ENCODE data around the gene WNT9B.

Gene WNT9B

GRCh38 chr17:46857600-46857999, 6.2 kb downstream of the WNT9B start:
- no peak for DNase-seq

DNA sequence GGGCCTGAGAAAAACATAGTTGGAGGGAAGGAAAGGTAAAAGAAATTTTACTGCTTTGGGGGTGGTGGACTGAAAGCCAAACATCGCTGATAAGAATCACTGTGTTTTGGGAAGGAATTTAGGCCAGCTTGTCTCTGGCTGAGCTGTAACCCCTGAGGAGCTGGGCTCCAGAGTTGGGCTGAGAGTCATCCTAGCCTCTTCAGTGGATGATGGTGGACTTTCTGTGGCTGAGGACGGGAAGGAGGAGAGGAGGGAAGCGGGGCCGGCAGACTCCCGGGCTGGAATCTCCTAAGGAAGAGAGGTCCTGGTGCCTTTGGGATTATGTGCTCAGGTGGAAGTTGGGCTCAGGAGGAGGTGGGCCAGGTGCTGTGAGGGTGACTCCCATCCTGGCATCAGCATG, 8.6 kb downstream of the WNT9B start:
- no peak for DNase-seq

DNA sequence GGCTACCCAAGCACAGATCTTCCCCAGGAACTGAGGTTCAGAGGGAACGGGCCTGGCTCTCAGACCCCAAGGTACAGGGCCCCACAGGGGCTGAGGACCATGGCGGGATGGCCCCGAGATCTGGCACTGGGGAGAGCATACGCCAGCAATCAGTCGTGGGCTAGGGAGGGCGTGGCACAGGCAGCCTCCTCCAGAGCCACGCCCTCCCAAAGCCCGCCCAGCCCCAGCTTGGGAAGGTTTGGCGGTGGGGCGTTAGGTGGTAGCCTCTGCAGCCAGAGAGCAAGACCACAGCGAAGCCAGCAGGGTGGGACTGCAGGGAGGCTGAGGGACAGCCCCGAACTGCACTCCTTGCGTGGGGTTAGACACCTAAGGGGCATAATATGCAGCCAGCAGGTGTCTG, 11.6 kb downstream of the WNT9B start:
- DNase-seq: no peak

GRCh38 chr17:46863383-46864121, 12.2 kb downstream of the WNT9B start:
- DNase-seq: no peak

- no peak for DNase-seq
These were observed 13.7 kb downstream of the WNT9B start for GRCh38 chr17:46865100-46865499.

DNA sequence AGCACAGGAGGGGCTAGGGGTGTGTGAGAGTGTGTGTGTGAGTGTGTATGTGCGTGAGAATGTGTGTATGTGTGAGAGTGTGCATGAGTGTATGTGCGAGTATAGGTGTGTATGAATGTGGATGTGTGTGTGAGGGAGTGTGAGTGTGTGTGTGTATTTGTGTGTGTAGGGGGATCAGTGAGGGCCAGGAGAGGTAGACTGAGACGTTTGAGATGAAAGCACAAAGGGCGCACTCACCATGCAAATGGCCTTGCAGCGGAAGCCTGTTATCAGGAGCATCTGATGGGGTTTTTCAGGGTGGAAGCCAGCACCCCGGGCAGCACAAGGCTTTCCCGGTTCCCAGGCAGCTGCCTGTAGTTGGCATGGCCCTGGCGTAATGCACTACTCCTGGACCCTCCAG, 14.9 kb downstream of the WNT9B start:
- DNase-seq: no peak

DNA sequence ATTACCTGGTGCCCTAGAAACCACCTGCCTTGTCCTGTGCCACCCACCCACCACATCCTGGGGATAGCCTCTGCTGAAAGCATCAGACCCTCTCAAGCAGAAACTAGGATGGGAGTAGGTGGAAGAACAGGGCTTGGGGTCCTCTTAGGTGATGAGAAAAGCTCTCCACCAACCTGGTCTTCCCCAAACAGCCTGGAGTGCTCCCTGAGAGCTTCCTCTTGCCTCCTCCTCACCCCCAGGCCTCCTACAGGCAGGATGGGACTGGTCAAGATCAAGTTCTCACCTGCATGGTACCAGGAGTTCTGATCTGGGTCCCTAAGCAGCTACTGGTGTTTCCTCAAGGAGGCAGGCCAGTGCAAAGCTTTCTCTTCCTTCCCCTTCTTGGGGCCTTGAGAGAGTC, 15.4 kb downstream of the WNT9B start:
- DNase-seq: no peak

- no peak for DNase-seq
These were observed 17.4 kb downstream of the WNT9B start for GRCh38 chr17:46868689-46869187.

- no peak for DNase-seq
These were observed 17.9 kb downstream of the WNT9B start for GRCh38 chr17:46869296-46869695.

DNA sequence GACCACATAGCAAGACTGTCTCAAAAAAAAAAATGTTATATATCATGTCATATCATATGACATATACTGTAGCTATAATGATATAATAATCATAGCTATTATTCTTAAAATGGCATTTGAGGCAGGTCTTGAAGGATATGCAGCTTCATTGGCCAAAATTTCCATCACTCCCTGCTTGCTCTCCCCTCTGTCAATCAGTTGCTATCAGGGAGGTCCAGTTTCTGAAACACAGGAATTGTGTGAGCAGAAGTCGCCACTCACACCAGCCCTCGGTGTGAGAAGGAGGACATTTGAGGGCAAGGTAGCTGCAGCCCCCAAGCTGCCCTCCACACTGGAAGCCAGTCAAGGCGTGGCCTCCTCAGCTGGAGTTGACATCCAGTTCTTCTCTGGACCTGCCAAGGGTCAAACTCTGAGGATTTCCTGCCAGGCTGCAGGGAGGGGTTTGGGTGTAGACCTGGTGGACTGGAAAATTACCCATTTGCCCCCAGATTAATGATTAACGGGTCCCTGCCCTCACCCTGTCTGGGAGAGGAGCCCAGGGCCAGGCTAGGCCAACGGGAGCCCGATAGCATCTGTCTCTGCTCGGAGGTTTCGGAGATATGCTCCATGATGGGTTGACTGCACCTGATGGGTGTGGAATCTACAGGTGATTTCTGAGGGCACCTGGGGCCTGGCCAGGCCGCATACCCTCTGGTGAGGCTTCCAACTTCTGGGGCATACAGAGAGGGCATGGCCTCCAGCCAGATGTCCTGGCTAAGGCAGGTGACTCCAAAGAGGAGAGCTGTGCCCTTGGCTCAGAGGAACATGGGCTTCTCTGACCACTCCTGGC, 18.8 kb downstream of the WNT9B start:
- DNase-seq: no peak

DNA sequence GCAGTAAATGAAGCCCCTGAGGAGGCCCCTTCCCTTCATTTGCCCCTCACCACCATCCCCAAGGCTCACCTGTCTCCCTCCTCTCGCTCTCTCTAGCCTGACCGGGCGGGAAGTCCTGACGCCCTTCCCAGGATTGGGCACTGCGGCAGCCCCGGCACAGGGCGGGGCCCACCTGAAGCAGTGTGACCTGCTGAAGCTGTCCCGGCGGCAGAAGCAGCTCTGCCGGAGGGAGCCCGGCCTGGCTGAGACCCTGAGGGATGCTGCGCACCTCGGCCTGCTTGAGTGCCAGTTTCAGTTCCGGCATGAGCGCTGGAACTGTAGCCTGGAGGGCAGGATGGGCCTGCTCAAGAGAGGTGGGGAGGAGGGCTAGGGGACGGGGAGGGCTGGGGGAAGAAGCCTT, 21.0 kb downstream of the WNT9B start:
- no peak for DNase-seq

DNA sequence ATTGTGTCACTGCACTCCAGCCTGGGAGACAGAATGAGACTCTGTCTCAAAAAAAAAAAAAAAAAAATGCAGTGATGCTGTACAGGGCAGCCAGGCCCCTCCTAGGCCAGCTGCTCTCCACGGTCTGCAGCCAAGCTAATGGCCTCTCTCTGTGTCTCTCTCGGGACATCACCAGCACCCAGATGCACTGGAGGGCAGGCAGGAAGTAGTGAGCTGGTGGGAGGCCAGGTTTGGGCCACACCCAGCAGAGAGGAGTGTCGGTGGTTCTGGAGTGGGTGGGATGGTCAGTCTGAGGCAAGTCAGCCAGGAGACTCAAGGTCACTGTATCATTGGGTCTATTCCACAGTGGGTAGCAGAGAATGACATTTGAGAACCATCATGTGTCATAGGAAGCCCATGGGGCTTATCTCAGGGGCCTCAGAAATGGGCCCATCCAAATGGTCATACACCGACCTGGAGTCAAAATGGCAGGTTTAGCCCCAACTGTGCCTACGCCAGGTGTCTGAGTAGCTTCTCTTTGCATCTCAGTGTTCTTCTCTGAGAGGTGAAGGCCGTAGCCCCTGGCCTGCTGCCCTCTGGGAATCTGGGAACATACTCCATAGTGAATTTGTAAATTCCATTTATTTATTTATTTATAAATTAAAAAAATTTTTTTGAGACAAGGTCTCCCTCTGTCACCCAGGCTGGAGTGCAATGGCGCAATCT, 22.7 kb downstream of the WNT9B start:
- no peak for DNase-seq

GRCh38 chr17:46874906-46875305, 23.5 kb downstream of the WNT9B start:
- no peak for DNase-seq

DNA sequence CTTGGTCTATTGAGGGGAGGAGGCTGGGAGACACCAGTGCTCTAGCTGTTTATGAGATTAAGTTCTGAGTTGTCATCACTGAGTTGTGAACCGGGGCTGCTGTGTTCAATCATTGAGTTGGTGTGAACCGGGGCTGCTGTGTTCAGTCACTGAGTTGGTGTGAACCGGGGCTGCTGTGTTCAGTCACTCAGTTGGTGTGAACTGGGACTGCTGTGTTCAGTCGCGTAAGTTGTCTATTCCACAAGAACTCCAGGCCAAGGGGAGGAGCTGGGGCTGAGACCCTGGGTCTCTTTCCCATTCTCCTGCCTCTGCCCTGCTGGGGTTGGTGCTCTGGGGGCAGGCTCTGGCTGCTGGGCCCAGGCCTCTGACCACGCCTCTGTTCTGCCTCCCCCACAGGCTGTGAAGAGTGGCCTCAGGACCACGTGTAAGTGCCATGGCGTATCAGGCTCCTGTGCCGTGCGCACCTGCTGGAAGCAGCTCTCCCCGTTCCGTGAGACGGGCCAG, 24.5 kb downstream of the WNT9B start:
- DNase-seq: no peak

DNA sequence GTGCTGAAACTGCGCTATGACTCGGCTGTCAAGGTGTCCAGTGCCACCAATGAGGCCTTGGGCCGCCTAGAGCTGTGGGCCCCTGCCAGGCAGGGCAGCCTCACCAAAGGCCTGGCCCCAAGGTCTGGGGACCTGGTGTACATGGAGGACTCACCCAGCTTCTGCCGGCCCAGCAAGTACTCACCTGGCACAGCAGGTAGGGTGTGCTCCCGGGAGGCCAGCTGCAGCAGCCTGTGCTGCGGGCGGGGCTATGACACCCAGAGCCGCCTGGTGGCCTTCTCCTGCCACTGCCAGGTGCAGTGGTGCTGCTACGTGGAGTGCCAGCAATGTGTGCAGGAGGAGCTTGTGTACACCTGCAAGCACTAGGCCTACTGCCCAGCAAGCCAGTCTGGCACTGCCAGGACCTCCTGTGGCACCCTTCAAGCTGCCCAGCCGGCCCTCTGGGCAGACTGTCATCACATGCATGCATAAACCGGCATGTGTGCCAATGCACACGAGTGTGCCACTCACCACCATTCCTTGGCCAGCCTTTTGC, 25.0 kb downstream of the WNT9B start:
- no peak for DNase-seq

DNA sequence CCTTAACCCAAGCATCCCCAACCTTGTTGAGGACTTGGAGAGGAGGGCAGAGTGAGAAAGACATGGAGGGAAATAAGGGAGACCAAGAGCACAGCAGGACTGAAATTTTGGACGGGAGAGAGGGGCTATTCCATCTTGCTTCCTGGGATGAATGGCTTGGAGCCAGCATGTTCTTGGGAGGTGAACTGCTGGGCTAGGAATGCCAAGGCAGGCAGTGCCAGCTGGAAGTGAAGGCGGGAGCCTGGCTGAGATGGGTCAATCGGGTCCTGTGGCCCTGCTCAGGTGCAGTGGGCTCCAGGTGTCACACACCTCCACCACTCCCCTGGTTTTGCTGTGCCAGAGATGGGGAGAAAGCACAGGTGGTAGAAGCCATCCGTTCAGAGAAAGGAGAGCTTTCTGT, 25.5 kb downstream of the WNT9B start:
- no peak for DNase-seq

GRCh38 chr17:46877466-46877865, 26.1 kb downstream of the WNT9B start:
- no peak for DNase-seq

DNA sequence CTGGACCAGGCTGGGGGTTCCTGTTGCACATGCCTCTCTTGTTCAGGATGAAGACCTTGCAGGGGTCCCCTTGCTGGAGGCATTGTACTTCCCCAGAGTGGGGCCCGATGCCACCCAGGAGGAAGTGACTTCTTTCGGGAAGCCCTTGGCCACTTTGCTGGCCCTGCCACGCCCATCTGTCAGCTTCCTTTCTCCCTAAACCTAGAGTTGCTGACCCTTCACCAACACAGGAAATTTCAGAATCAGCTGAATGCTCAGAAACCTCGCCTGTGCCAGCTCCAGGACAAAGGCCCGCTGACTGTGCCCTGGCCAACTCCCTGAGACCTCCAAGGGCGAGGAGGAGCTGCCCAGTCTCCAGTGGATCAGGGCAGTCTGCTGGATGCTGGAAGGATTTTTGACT, 26.7 kb downstream of the WNT9B start:
- DNase-seq: no peak

- no peak for DNase-seq
These were observed 27.7 kb downstream of the WNT9B start for GRCh38 chr17:46879101-46879500.

DNA sequence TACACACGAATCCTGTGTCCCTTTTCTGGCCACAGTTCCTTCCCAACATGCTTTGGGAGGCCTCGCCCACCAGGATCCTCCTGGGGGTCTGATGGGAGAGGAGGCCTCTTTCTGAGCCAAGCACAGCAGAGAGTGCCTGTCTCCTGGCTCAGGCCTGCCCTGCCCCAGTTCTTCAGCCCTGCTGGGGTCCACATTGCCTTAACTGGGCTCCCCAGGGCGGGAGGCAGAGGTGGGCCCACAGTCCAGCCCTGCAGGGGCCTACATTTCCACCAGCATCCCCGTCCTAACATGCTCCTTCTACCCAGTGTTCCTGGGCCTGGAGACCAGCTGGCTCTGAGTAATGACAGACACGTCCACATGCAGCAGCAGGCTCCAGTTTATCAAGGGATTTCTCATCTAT, 29.6 kb downstream of the WNT9B start:
- DNase-seq: no peak

- DNase-seq: no peak
These were observed 31.3 kb downstream of the WNT9B start for GRCh38 chr17:46882666-46883065.

DNA sequence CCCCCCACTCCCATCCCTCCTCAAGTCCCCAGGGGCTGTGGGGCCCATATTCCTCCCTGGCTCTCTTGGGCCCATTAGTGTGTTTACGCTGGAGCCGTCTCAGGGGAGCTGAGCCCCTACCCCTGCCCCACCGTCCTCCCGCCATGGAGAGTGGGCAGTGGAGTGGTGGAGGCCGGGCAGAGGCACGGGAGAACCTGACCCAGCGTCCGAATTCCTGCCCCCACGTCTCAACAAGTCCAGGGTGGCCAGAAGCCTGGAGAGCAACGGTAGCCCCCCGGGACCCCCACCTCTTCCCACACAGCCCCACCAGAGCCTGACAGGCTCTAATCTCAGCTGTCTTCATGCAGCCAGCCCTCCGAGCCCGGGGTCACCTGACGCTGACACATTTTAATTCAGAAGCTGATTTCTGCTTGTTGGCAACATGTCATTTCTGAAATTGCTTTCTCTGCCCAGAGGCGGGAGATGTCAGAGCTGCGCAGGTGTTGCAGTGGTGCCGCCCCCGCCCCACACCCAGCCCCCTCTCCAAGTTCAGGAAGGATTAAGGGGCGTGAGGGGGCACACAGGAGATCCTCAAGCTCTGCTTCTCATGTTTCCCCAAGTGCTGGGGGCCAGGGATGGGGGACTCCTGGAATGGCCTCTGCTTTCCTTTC, 32.6 kb downstream of the WNT9B start:
- no peak for DNase-seq

DNA sequence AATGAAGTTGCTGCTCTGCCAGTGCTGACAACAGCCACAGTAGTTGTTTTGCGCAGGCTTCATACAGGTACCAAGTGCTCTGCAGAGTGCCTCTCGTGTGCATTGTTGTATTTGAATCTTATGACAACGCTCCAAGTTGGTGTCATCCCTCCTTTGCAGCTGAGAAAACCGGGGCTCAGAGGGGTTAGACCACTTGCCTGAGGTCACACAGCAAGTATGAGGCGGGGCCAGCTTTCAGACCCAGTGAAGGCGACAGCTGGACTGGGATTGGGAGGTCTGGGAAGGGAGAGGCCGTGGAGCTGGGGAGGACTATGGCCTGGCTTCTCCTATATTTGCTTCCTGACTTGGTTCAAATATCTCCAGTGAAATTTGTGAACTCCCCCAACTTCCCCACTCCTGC, 33.2 kb downstream of the WNT9B start:
- DNase-seq: no peak
